Panc1 (cell line): Measurements from ENCODE around the gene DLGAP4. TPM values are rescaled to one million over a fixed set of nuclear protein-coding genes. Genes with fewer than 3 reads are reported as not detected.

ENCODE experiments used
- ATAC-seq: fragments of 200-7000 bp; cut with Tn5 transposase; 2 replicates; pipeline ENCODE4 v1.9.1; 2020; ENCODE audit warnings: mild to moderate bottlenecking, moderate library complexity
- BruUV-seq: library from RNA; stranded (reverse); fragments of 400-500 nt; replicated peaks from 2 replicates; lab custom pipeline; 2021; lab: Mats Ljungman, UMichigan
- CTCF ChIA-PET: fragments of 300-600 bp; sonication (Branson Sonifier 250); formaldehyde crosslinking; loops from one replicate; lab custom pipeline; 2022; ENCODE audit warnings: antibody characterized with exemption; lab: Charles Lee
- POLR2A ChIA-PET: fragments of 300-600 bp; sonication (Branson Sonifier 250); formaldehyde crosslinking; loops from one replicate; lab custom pipeline; 2022; ENCODE audit warnings: antibody characterized with exemption; lab: Charles Lee
- DNase-seq: peaks from one replicate; pipeline ENCODE4 v3.0.0-alpha.2; 2010; ENCODE audit warnings: low read depth, low spot score
- H3K27ac ChIP-seq: 2 replicates; pipeline ENCODE4 v1.5.1; 2011; ENCODE audit warnings: mild to moderate bottlenecking, low read length, inconsistent platforms
- H3K27me3 ChIP-seq: fragments of 200-500 bp; sonication (Bioruptor generic); 2 replicates; pipeline ENCODE4 v1.6.0; 2014; ENCODE audit warnings: low read length, inconsistent platforms; ENCODE audit not compliant: control insufficient read depth, insufficient read depth
- H3K36me3 ChIP-seq: fragments of 200-500 bp; sonication (Bioruptor generic); 2 replicates; pipeline ENCODE4 v1.5.1; 2014; ENCODE audit warnings: inconsistent platforms, mild to moderate bottlenecking, low read length, moderate library complexity; ENCODE audit not compliant: control insufficient read depth, insufficient read depth
- H3K4me1 ChIP-seq: 2 replicates; pipeline ENCODE4 v1.5.1; 2011; ENCODE audit warnings: inconsistent platforms, mild to moderate bottlenecking, low read length, moderate library complexity; ENCODE audit not compliant: control insufficient read depth, insufficient read depth
- H3K4me3 ChIP-seq, 2 experiments: 2 replicates each; pipeline ENCODE4 v1.5.1; 2011 to 2012; ENCODE audit warnings: low read depth in 2 of 2, low read length in 2 of 2, mild to moderate bottlenecking in 2 of 2, inconsistent platforms in 1 of 2, moderate library complexity in 1 of 2
- H3K9me3 ChIP-seq: fragments of 200-500 bp; sonication (Bioruptor generic); 2 replicates; pipeline ENCODE4 v1.5.1; 2014; ENCODE audit warnings: low read depth, mild to moderate bottlenecking, inconsistent platforms, low read length, moderate library complexity; ENCODE audit not compliant: control insufficient read depth, insufficient read depth
- POLR2AphosphoS5 ChIP-seq: IDR thresholded peaks from 2 replicates; pipeline ENCODE4 v1.6.1; 2012; ENCODE audit warnings: mild to moderate bottlenecking, low read depth, low read length, moderate library complexity
- SIN3A ChIP-seq: IDR thresholded peaks from 2 replicates; pipeline ENCODE4 v1.6.1; 2012; ENCODE audit warnings: low read depth, mild to moderate bottlenecking, low read length, moderate library complexity, borderline replicate concordance; ENCODE audit not compliant: insufficient read depth
- TCF7L2 ChIP-seq: IDR thresholded peaks from 2 replicates; pipeline ENCODE4 v1.6.1; 2011; ENCODE audit warnings: mild to moderate bottlenecking, low read depth, low read length, inconsistent platforms
- in situ Hi-C: cut with HindIII; loops from 2 replicates; pipeline ENCODE4 v1.10.0; 2016; ENCODE audit warnings: low sequenced_read_pairs, low pct_unique_long_range_greater_than_20kb
- intact Hi-C: fragments of 100-400 bp; cut with micrococcal nuclease; formaldehyde crosslinking; loops from one replicate; pipeline ENCODE4 v1.10.0; 2022; ENCODE audit not compliant: unreplicated experiment
- total RNA-seq: library from RNA; stranded (reverse); gene quantifications from one replicate; pipeline ENCODE4 v1.2.1, GENCODE V29; 2021; ENCODE audit not compliant: unreplicated experiment
- TF ChIP-seq, protein P1 (sequence below), 2 experiments: IDR thresholded peaks; 2 replicates each; pipeline ENCODE4 v1.6.1; 2011 to 2012; ENCODE audit warnings: low read depth in 2 of 2, control low read depth in 1 of 2, low read length in 1 of 2, mild to moderate bottlenecking in 1 of 2, moderate library complexity in 1 of 2; ENCODE audit not compliant: insufficient read depth in 1 of 2
- TF ChIP-seq, protein P2 (sequence below): fragments of 450-650 bp; IDR thresholded peaks from 2 replicates; pipeline ENCODE4 v1.5.1; 2017; ENCODE audit warnings: mild to moderate bottlenecking

DLGAP4 gene
- total RNA-seq, 1 experiment from 2014 or later = 52.5 TPM

DNA sequence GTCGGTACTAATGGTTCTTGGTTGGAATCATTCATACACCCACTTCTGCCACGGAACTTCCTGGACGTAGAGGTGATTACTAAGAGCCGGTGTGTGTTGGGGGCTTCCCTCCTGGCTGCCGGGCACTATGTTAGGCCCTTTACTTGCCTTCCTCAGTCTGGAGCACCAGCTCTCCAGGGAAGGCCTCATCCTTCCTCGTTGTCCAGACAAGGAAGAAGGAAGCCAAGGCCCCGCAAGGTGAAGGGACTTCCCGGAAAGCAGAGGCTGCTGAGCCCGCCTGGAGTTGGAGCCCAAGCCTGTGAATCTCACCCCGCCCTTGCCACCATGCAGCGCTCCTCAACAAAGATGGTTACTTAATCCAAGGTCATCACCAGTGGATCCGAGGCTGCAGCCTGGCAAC lies 43.7 kb upstream of the DLGAP4 start:
- Histone ChIP-seq H3K4me3 (no peak overlapping the region), H3K27me3 (no peaks in the 10 kb centered on the region), H3K4me1 (no peaks in the 10 kb centered on the region), H3K9me3 (no peaks in the 10 kb centered on the region), H3K36me3 (no peaks in the 10 kb centered on the region), H3K27ac (no peak overlapping the region)
- no TSS peak for BruUV-seq
- TF ChIP-seq SIN3A (no peak), TCF7L2 (no peak), POLR2AphosphoS5 (no peak)
- TF ChIP-seq, protein P1, sequence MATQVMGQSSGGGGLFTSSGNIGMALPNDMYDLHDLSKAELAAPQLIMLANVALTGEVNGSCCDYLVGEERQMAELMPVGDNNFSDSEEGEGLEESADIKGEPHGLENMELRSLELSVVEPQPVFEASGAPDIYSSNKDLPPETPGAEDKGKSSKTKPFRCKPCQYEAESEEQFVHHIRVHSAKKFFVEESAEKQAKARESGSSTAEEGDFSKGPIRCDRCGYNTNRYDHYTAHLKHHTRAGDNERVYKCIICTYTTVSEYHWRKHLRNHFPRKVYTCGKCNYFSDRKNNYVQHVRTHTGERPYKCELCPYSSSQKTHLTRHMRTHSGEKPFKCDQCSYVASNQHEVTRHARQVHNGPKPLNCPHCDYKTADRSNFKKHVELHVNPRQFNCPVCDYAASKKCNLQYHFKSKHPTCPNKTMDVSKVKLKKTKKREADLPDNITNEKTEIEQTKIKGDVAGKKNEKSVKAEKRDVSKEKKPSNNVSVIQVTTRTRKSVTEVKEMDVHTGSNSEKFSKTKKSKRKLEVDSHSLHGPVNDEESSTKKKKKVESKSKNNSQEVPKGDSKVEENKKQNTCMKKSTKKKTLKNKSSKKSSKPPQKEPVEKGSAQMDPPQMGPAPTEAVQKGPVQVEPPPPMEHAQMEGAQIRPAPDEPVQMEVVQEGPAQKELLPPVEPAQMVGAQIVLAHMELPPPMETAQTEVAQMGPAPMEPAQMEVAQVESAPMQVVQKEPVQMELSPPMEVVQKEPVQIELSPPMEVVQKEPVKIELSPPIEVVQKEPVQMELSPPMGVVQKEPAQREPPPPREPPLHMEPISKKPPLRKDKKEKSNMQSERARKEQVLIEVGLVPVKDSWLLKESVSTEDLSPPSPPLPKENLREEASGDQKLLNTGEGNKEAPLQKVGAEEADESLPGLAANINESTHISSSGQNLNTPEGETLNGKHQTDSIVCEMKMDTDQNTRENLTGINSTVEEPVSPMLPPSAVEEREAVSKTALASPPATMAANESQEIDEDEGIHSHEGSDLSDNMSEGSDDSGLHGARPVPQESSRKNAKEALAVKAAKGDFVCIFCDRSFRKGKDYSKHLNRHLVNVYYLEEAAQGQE (IDR thresholded peaks at IDR 0.05; ENCODE audit: insufficient read depth in 1 of 2, low read depth in 2 of 2, low read length in 1 of 2) = no peak
- TF ChIP-seq, protein P2, sequence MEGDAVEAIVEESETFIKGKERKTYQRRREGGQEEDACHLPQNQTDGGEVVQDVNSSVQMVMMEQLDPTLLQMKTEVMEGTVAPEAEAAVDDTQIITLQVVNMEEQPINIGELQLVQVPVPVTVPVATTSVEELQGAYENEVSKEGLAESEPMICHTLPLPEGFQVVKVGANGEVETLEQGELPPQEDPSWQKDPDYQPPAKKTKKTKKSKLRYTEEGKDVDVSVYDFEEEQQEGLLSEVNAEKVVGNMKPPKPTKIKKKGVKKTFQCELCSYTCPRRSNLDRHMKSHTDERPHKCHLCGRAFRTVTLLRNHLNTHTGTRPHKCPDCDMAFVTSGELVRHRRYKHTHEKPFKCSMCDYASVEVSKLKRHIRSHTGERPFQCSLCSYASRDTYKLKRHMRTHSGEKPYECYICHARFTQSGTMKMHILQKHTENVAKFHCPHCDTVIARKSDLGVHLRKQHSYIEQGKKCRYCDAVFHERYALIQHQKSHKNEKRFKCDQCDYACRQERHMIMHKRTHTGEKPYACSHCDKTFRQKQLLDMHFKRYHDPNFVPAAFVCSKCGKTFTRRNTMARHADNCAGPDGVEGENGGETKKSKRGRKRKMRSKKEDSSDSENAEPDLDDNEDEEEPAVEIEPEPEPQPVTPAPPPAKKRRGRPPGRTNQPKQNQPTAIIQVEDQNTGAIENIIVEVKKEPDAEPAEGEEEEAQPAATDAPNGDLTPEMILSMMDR = no peak
- POLR2A ChIA-PET = no interaction called here
- ATAC-seq (no peak), DNase-seq (no peak)
- in situ Hi-C loops (no loop called here), intact Hi-C loops (no loop called here)
- CTCF ChIA-PET = no interaction called here

DNA sequence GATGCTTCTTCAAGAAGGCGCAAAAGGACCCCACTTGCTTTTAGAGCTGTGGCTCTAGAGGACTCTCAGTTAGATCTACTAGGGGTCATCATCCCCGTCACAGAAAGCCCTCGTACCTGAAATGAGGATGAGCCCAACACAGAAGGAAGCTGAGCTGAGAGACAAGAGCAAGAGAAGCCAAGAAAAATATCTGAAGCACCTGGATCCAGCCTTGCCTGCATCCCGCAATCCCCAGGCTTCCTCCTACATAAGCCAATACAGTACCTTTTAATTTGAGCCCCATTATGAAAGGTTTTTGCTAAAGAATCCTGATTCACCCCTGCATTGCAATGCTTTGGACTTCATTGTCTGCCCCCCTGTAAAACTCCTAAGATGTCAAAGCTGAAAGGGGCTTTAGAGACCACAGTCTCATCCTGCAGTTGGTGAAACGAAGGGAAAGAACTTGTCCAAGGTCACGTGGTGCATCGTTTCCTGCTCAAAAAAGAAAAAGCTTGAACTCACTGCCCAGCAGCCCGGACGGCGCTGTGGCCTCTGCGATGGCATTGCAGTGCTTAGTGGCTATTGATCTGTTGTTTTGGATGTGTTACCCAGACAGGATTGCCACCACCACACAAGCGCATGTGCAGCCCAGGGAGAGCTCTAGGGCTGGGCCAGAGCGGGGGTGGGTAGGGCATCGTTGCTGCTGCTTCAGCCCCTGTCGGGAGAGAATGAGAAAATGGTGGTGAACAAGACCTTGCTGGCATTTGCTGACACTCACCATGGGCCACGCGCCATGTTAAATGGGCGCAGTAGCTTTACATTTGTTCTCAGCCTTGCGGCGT lies 41.5 kb upstream of the DLGAP4 start:
- Histone ChIP-seq H3K4me1 (no peaks in the 10 kb centered on the region), H3K27me3 (no peaks in the 10 kb centered on the region), H3K4me3 (no peak overlapping the region), H3K9me3 (no peaks in the 10 kb centered on the region), H3K36me3 (no peaks in the 10 kb centered on the region), H3K27ac (no peak overlapping the region)
- no TSS peak for BruUV-seq
- no peak for ATAC-seq
- DNase-seq = no peak
- CTCF ChIA-PET = interaction anchor here (0.6 kb wide), 3 partner anchors 51 to 108 kb away, joined by 3 to 6 read pairs (median 4); no protein-coding TSS in a partner anchor
- TF ChIP-seq, protein P1 (IDR thresholded peaks at IDR 0.05; ENCODE audit: insufficient read depth in 1 of 2, low read depth in 2 of 2, low read length in 1 of 2) = no peak
- TF ChIP-seq, protein P2 = no peak
- no peak for TF ChIP-seq POLR2AphosphoS5
- no peak for TF ChIP-seq SIN3A
- TF ChIP-seq TCF7L2 = no peak
- in situ Hi-C loops (no loop called here), intact Hi-C loops (no loop called here)
- POLR2A ChIA-PET = interaction anchor here (0.6 kb wide), 1 partner anchor 57 kb away, joined by 3 read pairs; no protein-coding TSS in a partner anchor
